HG03575 (cell line): ENCODE measurements around the gene PRPF38A.

Experiments used
- ATAC-seq: cut with Tn5 transposase; IDR thresholded peaks from one replicate; pipeline ENCODE4 v1.9.1; 2021; ENCODE audit not compliant: unreplicated experiment, insufficient number of reproducible peaks, low FRiP score; ENCODE audit errors: extremely low read depth

The PRPF38A gene

DNA sequence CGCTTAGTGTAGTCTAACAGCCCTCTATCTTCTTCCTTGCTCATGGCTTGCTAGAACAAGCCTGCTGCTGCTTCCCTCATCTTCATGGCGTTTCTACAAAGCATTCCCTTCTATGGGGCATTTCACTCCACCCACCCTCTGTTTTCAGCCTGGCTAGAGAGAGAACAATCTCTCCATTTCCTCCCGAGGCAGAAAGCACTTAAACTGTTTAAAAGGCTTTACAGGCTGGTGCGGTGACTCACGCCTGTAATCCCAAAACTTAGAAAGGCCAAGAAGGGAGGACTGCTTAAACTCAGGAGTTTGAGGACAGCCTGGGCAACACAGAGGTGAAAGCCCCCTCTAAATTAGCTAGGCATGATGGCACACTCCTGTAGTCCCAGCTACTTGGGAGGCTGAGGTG, 17.9 kb upstream of the PRPF38A start:
- no peak for ATAC-seq

DNA sequence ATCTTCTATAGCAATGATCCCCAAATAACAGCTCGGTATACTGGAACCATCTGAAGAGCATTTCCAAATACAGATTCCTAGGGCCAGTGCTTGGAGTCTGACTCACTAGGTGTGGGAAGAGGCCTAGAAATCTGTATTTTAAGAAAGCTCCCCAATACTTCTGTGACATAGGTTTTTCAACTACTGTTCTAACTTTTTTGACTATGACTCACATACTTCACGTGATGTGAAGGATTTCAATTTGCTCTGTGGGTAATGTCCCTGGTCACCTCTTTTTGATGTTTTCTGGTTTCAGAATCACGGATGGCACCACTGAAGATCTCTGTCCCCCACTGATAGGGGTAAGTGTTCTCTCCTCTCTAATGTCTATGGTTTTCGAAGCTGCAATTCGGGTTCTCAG, 11.2 kb upstream of the PRPF38A start:
- no peak for ATAC-seq

GRCh38 chr1:52399629-52400028, 4.8 kb upstream of the PRPF38A start:
- ATAC-seq, result no peak

- ATAC-seq, result no peak
Observed at GRCh38 chr1:52400131-52400530, 4.3 kb upstream of the PRPF38A start.

DNA sequence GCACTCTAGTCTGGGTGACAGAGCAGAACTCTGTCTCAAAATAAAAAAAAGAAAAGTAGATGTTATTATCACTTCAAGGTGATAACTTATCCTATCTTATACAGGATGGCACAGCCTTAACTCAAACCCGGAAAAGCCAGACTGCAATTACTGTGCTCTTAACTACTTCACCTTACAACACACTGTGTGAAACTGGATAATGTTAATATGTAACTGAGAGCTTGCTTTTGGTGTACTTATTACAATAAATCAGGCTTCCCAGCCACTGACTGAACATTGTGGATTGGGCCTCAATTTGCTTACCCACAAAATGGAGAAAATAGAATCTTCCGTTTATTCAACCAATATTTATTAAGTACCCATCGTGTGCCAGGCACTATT, 1.6 kb upstream of the PRPF38A start:
- no peak for ATAC-seq

GRCh38 chr1:52403566-52404115, 761 bp upstream of the PRPF38A start:
- no peak for ATAC-seq

- ATAC-seq, result no peak
Observed at GRCh38 chr1:52404975-52405338, 555 bp downstream of the PRPF38A start.

GRCh38 chr1:52413410-52413989, 9.1 kb downstream of the PRPF38A start:
- ATAC-seq, result no peak

DNA sequence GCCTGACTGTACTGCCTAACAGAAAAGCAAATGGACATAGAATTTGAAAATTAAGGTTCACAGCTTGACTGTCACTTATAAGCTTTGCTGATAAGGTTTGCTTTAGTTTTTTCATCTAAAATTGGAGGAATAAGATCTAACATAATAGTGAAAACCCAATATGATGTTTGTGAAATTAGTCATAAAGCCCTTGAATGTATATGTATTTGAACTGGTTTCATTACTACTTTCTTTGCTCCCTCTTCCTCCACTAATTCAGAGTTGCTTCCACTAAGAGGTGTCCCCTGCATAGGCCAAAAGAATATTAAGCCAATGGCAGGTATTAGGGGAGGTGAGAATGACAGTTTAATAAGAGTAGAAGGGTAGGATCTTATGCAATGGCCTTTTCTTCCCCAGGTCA, 10.5 kb downstream of the PRPF38A start:
- no peak for ATAC-seq

DNA sequence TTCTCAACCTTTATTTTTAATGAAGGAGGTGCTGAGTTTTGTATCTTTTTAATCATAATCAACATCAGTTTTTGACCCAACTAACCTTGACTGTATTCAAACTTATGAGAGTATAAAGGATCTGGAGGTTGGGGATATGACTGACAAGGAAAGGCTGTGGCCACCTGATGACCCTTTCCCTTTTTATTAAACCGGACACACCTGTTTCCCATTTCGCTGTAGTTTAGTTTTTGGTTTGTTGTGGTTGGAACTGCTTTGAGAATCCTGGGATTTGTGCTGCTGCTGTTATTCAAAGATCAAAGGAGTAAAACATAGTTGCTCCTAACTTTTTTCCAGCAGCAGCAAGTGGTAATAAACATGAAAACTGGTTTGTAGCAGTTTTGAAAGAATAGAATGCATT, 12.4 kb downstream of the PRPF38A start:
- no peak for ATAC-seq

GRCh38 chr1:52420713-52421112, 16.3 kb downstream of the PRPF38A start:
- no peak for ATAC-seq

DNA sequence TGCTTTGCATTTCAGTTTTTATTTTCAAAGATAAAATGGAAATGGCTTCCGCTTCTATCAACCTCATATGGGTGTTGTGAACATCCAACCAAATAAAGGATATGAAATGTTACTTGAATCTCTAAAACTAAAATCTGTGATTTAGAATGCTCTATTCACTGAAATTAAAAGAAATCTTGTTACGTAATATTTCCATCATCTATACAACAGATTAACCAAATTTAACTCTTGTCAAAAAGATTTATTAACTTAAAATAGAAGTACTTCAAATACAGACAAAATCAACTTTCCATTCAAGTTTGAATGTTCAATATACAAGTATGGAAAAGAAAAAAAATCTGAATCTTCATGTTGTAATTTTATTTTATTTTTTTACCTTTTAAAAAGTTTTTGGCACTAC, 18.7 kb downstream of the PRPF38A start:
- ATAC-seq, result no peak

- ATAC-seq, result no peak
Observed at GRCh38 chr1:52423771-52424170, 19.4 kb downstream of the PRPF38A start.

- ATAC-seq, result no peak
Observed at GRCh38 chr1:52424231-52424636, 19.8 kb downstream of the PRPF38A start.

- ATAC-seq, result no peak
Observed at GRCh38 chr1:52424813-52425212, 20.4 kb downstream of the PRPF38A start.

DNA sequence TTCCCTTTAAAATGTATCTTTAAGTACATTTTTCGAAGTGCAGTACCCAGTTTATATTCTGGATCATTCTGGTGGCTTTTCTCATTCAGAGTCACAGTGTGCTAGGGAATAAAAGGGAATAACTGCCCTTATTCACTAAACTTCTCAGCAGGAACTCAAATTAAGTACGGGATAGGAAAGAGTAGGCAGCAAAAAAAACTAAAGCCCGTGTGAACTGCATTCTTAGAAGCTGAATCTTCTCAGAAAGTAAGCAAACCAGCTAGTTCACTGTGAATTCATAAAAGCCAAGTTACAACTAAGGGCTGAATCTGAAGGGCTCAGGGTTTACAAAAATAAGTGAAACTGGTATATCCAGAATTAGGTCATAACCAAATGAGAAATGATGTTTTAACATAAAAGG, 22.0 kb downstream of the PRPF38A start:
- no peak for ATAC-seq

DNA sequence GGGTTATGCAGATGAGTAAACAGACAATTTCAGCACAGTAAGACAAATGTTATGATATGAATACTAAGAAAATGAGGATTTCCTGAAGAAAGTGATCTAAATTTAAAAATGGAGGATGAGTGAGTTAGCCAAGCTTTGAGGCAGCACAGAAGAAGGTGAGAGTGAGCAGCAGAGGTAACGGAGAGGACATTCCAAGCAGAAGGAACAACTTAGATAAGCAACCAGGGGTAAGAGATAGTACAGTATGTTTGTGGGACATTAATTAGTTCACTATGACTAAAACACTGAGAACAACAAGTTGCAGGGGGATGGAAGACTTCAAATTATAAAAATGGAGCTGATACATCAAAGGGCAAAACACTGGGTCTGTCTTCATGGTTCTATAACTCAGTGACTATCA, 22.8 kb downstream of the PRPF38A start:
- ATAC-seq, result no peak

DNA sequence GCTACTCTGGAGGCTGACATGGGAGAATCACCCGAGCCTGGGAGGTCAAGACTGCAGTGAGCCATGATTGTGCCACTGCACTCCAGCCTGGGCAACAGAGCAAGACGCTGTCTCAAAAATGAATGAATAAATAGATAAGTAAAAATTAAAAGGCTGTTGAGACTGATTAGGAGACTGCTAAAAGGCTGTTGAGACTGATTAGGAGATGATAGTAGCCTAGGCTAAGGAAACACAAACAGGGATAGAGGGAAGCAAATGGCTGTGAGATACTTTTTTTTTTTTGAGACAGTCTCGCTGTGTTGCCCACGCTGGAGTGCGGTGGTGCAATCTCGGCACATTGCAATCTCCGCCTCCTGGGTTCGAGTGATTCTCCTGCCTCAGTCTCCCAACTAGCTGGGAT, 28.4 kb downstream of the PRPF38A start:
- ATAC-seq, result no peak

DNA sequence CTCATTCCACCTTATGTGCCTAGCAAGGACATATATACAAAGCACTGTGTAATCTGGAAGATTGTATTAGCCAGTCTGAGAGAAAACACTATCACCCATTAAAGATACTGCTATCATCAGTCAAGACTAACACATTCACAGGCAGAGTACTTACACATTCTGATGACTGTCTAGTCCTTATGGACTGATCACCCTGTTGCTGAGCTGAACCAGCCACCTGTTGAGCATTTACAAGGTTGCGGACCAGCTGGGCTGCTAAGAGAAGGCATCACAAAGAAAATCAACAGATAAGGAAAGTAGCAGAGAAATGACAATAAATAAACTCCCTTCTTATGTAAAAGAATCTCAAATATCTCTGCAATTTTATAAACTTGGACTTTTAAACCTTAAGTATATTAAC, 30.8 kb downstream of the PRPF38A start:
- no peak for ATAC-seq

- ATAC-seq, result no peak
Observed at GRCh38 chr1:52435650-52436049, 31.2 kb downstream of the PRPF38A start.

DNA sequence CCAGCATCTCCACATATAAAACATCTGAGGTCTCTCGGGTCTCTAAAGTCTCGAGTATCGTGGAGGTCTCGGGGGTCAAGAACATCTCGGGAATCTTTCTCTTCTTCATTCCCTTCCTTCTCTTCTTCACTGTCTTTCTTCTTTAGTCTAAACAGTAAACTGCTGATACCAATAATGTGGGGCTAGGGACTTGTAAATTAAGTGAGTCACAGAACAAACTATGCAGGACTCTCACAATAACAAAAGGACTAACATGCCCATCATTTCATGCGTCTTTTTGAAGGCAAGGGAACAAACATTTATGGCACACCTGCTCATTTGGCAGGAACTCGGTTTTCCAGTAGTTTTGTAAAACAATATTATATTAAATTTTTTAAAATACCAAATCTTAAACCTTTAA, 32.4 kb downstream of the PRPF38A start:
- ATAC-seq, result no peak
